Measurements from ENCODE around the gene IL4. TPM values are rescaled to one million over a fixed set of nuclear protein-coding genes. Genes with fewer than 3 reads are reported as not detected.

Gene IL4
- total RNA-seq, 1 donor from 2014 or later, result not detected

Other genes with a start within 250 kb of the IL4 start
- gene IRF1, start 183.2 kb upstream of the IL4 start, total RNA-seq, result 0.74 TPM
- not detected for gene IL5, start 130.5 kb upstream of the IL4 start, total RNA-seq
- 39.8 TPM for gene RAD50, start 117.0 kb upstream of the IL4 start, total RNA-seq
- not detected for gene IL13, start 15.8 kb upstream of the IL4 start, total RNA-seq
- 75.0 TPM for gene KIF3A, start 63.6 kb downstream of the IL4 start, total RNA-seq
- gene CCNI2, start 73.4 kb downstream of the IL4 start, total RNA-seq, result under 0.01 TPM
- gene SEPTIN8, start 103.2 kb downstream of the IL4 start, total RNA-seq, result 27.3 TPM
- gene SOWAHA, start 139.3 kb downstream of the IL4 start, total RNA-seq, result 4.7 TPM
- gene SHROOM1, start 156.7 kb downstream of the IL4 start, total RNA-seq, result 2.2 TPM
- 0.98 TPM for gene GDF9, start 192.5 kb downstream of the IL4 start, total RNA-seq
- gene UQCRQ, start 192.7 kb downstream of the IL4 start, total RNA-seq, result 76.2 TPM
- 0.74 TPM for gene LEAP2, start 199.7 kb downstream of the IL4 start, total RNA-seq